ENCODE measurements around the gene DEPP1.

DNA sequence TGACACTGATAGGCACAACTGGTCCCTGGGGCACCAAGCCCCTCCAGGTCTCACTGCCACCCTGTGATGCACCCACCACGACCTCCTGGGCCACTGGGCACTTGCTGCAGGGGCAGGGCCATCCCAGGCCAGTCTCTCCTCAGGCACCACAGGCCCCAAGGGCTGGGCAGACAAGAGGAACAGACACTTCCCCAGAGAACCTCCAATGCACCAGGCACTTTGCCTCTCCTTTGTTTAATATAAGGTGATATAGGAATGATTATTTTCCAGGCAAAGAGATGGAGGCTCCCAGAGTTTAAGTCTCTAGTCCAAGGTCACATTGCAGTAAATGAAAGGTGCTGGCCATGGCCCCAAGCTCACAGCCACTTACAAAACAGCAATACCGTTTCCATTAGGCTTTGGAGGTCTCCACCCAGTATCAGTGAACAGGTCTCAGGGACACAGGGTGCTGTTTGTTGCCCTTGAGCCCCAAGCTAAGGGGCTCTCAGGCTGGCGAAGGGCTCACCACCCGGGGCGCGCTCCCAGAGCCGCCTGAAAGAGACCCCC lies 4.5 kb downstream of the DEPP1 start:
- TF ChIP-seq POLR2A (IDR thresholded peaks at IDR 0.05; ENCODE audit: extremely low read depth, insufficient read length) (no peak), CTCF (IDR thresholded peaks at IDR 0.05; ENCODE audit: low read depth, low read length) (no peak)
- TF ChIP-seq, protein P1, sequence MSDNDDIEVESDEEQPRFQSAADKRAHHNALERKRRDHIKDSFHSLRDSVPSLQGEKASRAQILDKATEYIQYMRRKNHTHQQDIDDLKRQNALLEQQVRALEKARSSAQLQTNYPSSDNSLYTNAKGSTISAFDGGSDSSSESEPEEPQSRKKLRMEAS (IDR thresholded peaks at IDR 0.05; ENCODE audit: low read depth, low read length) = no peak
